Muscle of leg (tissue), 11 donors: ENCODE data around the gene SNX21. TPM values are rescaled to one million over a fixed set of nuclear protein-coding genes. Genes with fewer than 3 reads are reported as not detected.
A peak's percentile ranks its signal among the peaks of the same experiment; 100 is the strongest.

Experiments used
- DNase-seq: peaks from one replicate; pipeline ENCODE4 v3.0.0; 2013
- H3K27ac ChIP-seq: one replicate; pipeline ENCODE4 v1.5.1; 2013; ENCODE audit warnings: mild to moderate bottlenecking, low read length, control low read depth
- H3K27me3 ChIP-seq: one replicate; pipeline ENCODE4 v1.6.1; 2013; ENCODE audit warnings: low read length; ENCODE audit not compliant: control insufficient read depth, insufficient read depth
- H3K36me3 ChIP-seq: one replicate; pipeline ENCODE4 v1.6.1; 2013; ENCODE audit warnings: low read length; ENCODE audit not compliant: control insufficient read depth, insufficient read depth
- H3K4me1 ChIP-seq: one replicate; pipeline ENCODE4 v1.6.1; 2013; ENCODE audit warnings: low read length; ENCODE audit not compliant: control insufficient read depth, insufficient read depth
- H3K4me3 ChIP-seq: one replicate; pipeline ENCODE4 v1.5.1; 2013; ENCODE audit warnings: low read length, control low read depth
- H3K9me3 ChIP-seq: replicated peaks from 2 replicates; pipeline ENCODE4 v1.6.1; 2013; ENCODE audit warnings: low read depth, low read length; ENCODE audit not compliant: control insufficient read depth
- WGBS: methylation state at CpG from one replicate; pipeline ENCODE4 v1.1.5; 2013; ENCODE audit warnings: missing lambda C conversion rate; ENCODE audit not compliant: insufficient coverage; 5-methylcytosine and 5-hydroxymethylcytosine counted together
- polyA plus RNA-seq, 8 donors: library from polyadenylated mRNA; unstranded; fragments of 120-200 nt; gene quantifications; one replicate each; pipeline versions ENCODE4 v1.2.1 to v1.2.3, GENCODE V29; 2013; ENCODE audit warnings: inconsistent platforms in 1 of 8, low replicate concordance in 1 of 8; ENCODE audit not compliant: insufficient read length in 8 of 8, insufficient read depth in 1 of 8
- total RNA-seq: library from RNA; stranded (reverse); fragments of 120-200 nt; gene quantifications from one replicate; pipeline ENCODE4 v1.2.4, GENCODE V29; 2013

SNX21 gene
- total and polyA plus RNA-seq, 9 donors, result 20.0 to 29.5 (median 22.2) TPM

- Histone ChIP-seq H3K4me3 (no peak overlapping the region), H3K27ac (no peak overlapping the region), H3K36me3 (peaks cover 54% of the 10 kb centered on the region), H3K4me1 (peaks cover 22% of the 10 kb centered on the region), H3K27me3 (no peaks in the 10 kb centered on the region), H3K9me3 (no peaks in the 10 kb centered on the region)
- WGBS, result 93% methylated on average over 4 of the region's 8 CpGs
- DNase-seq, result no peak
These were observed 23.2 kb upstream of the SNX21 start for GRCh38 chr20:45810191-45810970.

GRCh38 chr20:45812157-45813005 is 21.2 kb upstream of the SNX21 start, which contains the start of gene UBE2C:
Gene UBE2C (plus strand): TSS chr20:45812644. CDS start chr20:45812696, 52 bp downstream.
- H3K4me1 ChIP-seq, result peaks cover 25% of the 10 kb centered on the region
- H3K4me3 ChIP-seq, result peak within 1 kb of the TSS; percentile 79
- peak; percentile 100 for DNase-seq
- H3K36me3 ChIP-seq, result peaks cover 58% of the 10 kb centered on the region
- under 1% methylated on average over 65 of the region's 65 CpGs for WGBS
- no peaks in the 10 kb centered on the region for H3K9me3 ChIP-seq
- no peaks in the 10 kb centered on the region for H3K27me3 ChIP-seq
- H3K27ac ChIP-seq, result peak within 1 kb of the TSS; percentile 87

GRCh38 chr20:45813006-45813340 is 20.6 kb upstream of the SNX21 start:
- WGBS, result 2% methylated on average over 11 of the region's 11 CpGs
- peak overlapping the region; percentile 79 for H3K4me3 ChIP-seq
- no peaks in the 10 kb centered on the region for H3K27me3 ChIP-seq
- no peak for DNase-seq
- H3K9me3 ChIP-seq, result no peaks in the 10 kb centered on the region
- peak overlapping the region; percentile 20 for H3K27ac ChIP-seq
- peaks cover 26% of the 10 kb centered on the region for H3K4me1 ChIP-seq
- H3K36me3 ChIP-seq, result peaks cover 54% of the 10 kb centered on the region

GRCh38 chr20:45813489-45813888 is 20.1 kb upstream of the SNX21 start:
- Histone ChIP-seq H3K27ac (no peak overlapping the region), H3K27me3 (no peaks in the 10 kb centered on the region), H3K4me3 (peak overlapping the region; percentile 79), H3K9me3 (no peaks in the 10 kb centered on the region), H3K36me3 (peaks cover 54% of the 10 kb centered on the region), H3K4me1 (peaks cover 26% of the 10 kb centered on the region)
- WGBS, result 11% methylated on average over 2 of the region's 7 CpGs
- no peak for DNase-seq

- Histone ChIP-seq H3K4me3 (no peak overlapping the region), H3K4me1 (peaks cover 26% of the 10 kb centered on the region), H3K36me3 (peaks cover 50% of the 10 kb centered on the region), H3K9me3 (no peaks in the 10 kb centered on the region), H3K27me3 (no peaks in the 10 kb centered on the region), H3K27ac (no peak overlapping the region)
- DNase-seq, result no peak
- WGBS, result 51% methylated on average over 2 of the region's 3 CpGs
These were observed 19.3 kb upstream of the SNX21 start for GRCh38 chr20:45814314-45814713.

- no peak for DNase-seq
- Histone ChIP-seq H3K36me3 (peaks cover 38% of the 10 kb centered on the region), H3K9me3 (no peaks in the 10 kb centered on the region), H3K27me3 (peaks cover under 1% of the 10 kb centered on the region), H3K4me3 (no peak overlapping the region), H3K27ac (peak overlapping the region; percentile 42), H3K4me1 (peaks cover 22% of the 10 kb centered on the region)
- WGBS, result 100% methylated on average over 1 of the region's 3 CpGs
These were observed 16.6 kb upstream of the SNX21 start for GRCh38 chr20:45816951-45817350.

- WGBS, result 53% methylated on average over 3 of the region's 9 CpGs
- Histone ChIP-seq H3K4me3 (no peak overlapping the region), H3K27ac (peak overlapping the region; percentile 42), H3K36me3 (peaks cover 44% of the 10 kb centered on the region), H3K9me3 (no peaks in the 10 kb centered on the region), H3K4me1 (peaks cover 23% of the 10 kb centered on the region), H3K27me3 (peaks cover 6% of the 10 kb centered on the region)
- DNase-seq, result no peak
These were observed 16.0 kb upstream of the SNX21 start for GRCh38 chr20:45817376-45818194.

- WGBS, result 75% methylated on average over 2 of the region's 3 CpGs
- Histone ChIP-seq H3K9me3 (no peaks in the 10 kb centered on the region), H3K4me3 (no peak overlapping the region), H3K36me3 (peaks cover 51% of the 10 kb centered on the region), H3K27ac (peak overlapping the region; percentile 38), H3K4me1 (peaks cover 23% of the 10 kb centered on the region), H3K27me3 (peaks cover 12% of the 10 kb centered on the region)
- no peak for DNase-seq
These were observed 15.4 kb upstream of the SNX21 start for GRCh38 chr20:45818239-45818638.

- H3K9me3 ChIP-seq, result no peaks in the 10 kb centered on the region
- H3K36me3 ChIP-seq, result peaks cover 56% of the 10 kb centered on the region
- WGBS, result no CpG with 5 or more reads among the region's 4 CpGs
- H3K4me1 ChIP-seq, result peaks cover 22% of the 10 kb centered on the region
- no peak for DNase-seq
- no peak overlapping the region for H3K27ac ChIP-seq
- H3K27me3 ChIP-seq, result peaks cover 24% of the 10 kb centered on the region
- no peak overlapping the region for H3K4me3 ChIP-seq
These were observed 14.1 kb upstream of the SNX21 start for GRCh38 chr20:45819466-45819865.
